Dendritic cell treated with granulocyte-macrophage colony-stimulating factor and Interleukin-4, amounts not matched to agents 40 ng/mL and 50 ng/mL, for 4 days (primary cell): ENCODE results near the gene SHB.
A peak's percentile ranks its signal among the peaks of the same experiment; 100 is the strongest.

Experiments used
- H3K27ac Mint-ChIP-seq: one replicate; pipeline ENCODE4 v1.8.0; 2022; ENCODE audit warnings: mild to moderate bottlenecking, mixed read lengths
- H3K27me3 Mint-ChIP-seq: one replicate; pipeline ENCODE4 v1.8.0; 2022; ENCODE audit warnings: mild to moderate bottlenecking, mixed read lengths
- H3K36me3 Mint-ChIP-seq: one replicate; pipeline ENCODE4 v1.8.0; 2022; ENCODE audit warnings: low read depth, mixed read lengths
- H3K4me1 Mint-ChIP-seq: one replicate; pipeline ENCODE4 v1.8.0; 2022; ENCODE audit warnings: low read depth, mixed read lengths
- H3K4me3 Mint-ChIP-seq: one replicate; pipeline ENCODE4 v1.8.0; 2022; ENCODE audit warnings: mild to moderate bottlenecking, moderate library complexity, mixed read lengths
- H3K9me3 Mint-ChIP-seq: one replicate; pipeline ENCODE4 v1.8.0; 2022; ENCODE audit warnings: mixed read lengths
- intact Hi-C: fragments of 100-400 bp; cut with micrococcal nuclease; formaldehyde crosslinking; loops from one replicate; pipeline ENCODE4 v1.15.0; 2022

Gene SHB

GRCh38 chr9:38036359-38037084 lies 32.5 kb downstream of the SHB start:
- Mint-ChIP-seq H3K4me3 (no peak overlapping the region), H3K9me3 (no peaks in the 10 kb centered on the region), H3K27ac (peak overlapping the region; percentile 62), H3K4me1 (peaks cover 82% of the 10 kb centered on the region), H3K27me3 (no peaks in the 10 kb centered on the region), H3K36me3 (no peaks in the 10 kb centered on the region)
- intact Hi-C loops = no loop called here

GRCh38 chr9:38035873-38036272 lies 33.2 kb downstream of the SHB start:
- intact Hi-C loops = no loop called here

GRCh38 chr9:38033941-38034340 lies 35.1 kb downstream of the SHB start:
- H3K27ac Mint-ChIP-seq = no peak overlapping the region

More at GRCh38 chr9:38035873-38036272, 33.2 kb downstream of the SHB start:
- Mint-ChIP-seq H3K4me1 (peaks cover 77% of the 10 kb centered on the region), H3K9me3 (no peaks in the 10 kb centered on the region), H3K27me3 (no peaks in the 10 kb centered on the region), H3K27ac (peak overlapping the region; percentile 62), H3K36me3 (no peaks in the 10 kb centered on the region), H3K4me3 (no peak overlapping the region)

GRCh38 chr9:38032266-38033110 lies 36.5 kb downstream of the SHB start:
- Mint-ChIP-seq H3K4me3 (no peak overlapping the region), H3K36me3 (no peaks in the 10 kb centered on the region), H3K9me3 (no peaks in the 10 kb centered on the region), H3K4me1 (peaks cover 66% of the 10 kb centered on the region), H3K27ac (no peak overlapping the region), H3K27me3 (no peaks in the 10 kb centered on the region)
- intact Hi-C loops = no loop called here

More at GRCh38 chr9:38033941-38034340, 35.1 kb downstream of the SHB start:
- H3K4me3 Mint-ChIP-seq = no peak overlapping the region
- intact Hi-C loops = no loop called here
- H3K4me1 Mint-ChIP-seq = peaks cover 73% of the 10 kb centered on the region
- no peaks in the 10 kb centered on the region for H3K9me3 Mint-ChIP-seq
- no peaks in the 10 kb centered on the region for H3K27me3 Mint-ChIP-seq
- no peaks in the 10 kb centered on the region for H3K36me3 Mint-ChIP-seq

GRCh38 chr9:38031594-38031993 lies 37.4 kb downstream of the SHB start:
- Mint-ChIP-seq H3K27ac (no peak overlapping the region), H3K9me3 (no peaks in the 10 kb centered on the region), H3K4me3 (no peak overlapping the region), H3K4me1 (peaks cover 68% of the 10 kb centered on the region), H3K27me3 (no peaks in the 10 kb centered on the region), H3K36me3 (no peaks in the 10 kb centered on the region)
- intact Hi-C loops = no loop called here

GRCh38 chr9:38030658-38031057 lies 38.4 kb downstream of the SHB start:
- H3K36me3 Mint-ChIP-seq = no peaks in the 10 kb centered on the region
- intact Hi-C loops = no loop called here
- H3K4me1 Mint-ChIP-seq = peaks cover 67% of the 10 kb centered on the region
- no peaks in the 10 kb centered on the region for H3K27me3 Mint-ChIP-seq
- H3K4me3 Mint-ChIP-seq = no peak overlapping the region
- no peaks in the 10 kb centered on the region for H3K9me3 Mint-ChIP-seq
- H3K27ac Mint-ChIP-seq = no peak overlapping the region

GRCh38 chr9:38029915-38030638 lies 39.0 kb downstream of the SHB start:
- Mint-ChIP-seq H3K27ac (no peak overlapping the region), H3K27me3 (no peaks in the 10 kb centered on the region), H3K4me3 (no peak overlapping the region), H3K4me1 (peaks cover 61% of the 10 kb centered on the region), H3K36me3 (no peaks in the 10 kb centered on the region), H3K9me3 (no peaks in the 10 kb centered on the region)
- intact Hi-C loops = no loop called here

- Mint-ChIP-seq H3K36me3 (peaks cover 8% of the 10 kb centered on the region), H3K4me1 (peaks cover 56% of the 10 kb centered on the region), H3K27me3 (no peaks in the 10 kb centered on the region), H3K27ac (no peak overlapping the region), H3K9me3 (no peaks in the 10 kb centered on the region), H3K4me3 (no peak overlapping the region)
- intact Hi-C loops = no loop called here
Measured at GRCh38 chr9:38027714-38028113, 41.3 kb downstream of the SHB start.

- H3K27ac Mint-ChIP-seq = no peak overlapping the region
- peaks cover 15% of the 10 kb centered on the region for H3K36me3 Mint-ChIP-seq
- intact Hi-C loops = no loop called here
Measured at GRCh38 chr9:38026840-38027527, 42.0 kb downstream of the SHB start.

GRCh38 chr9:38026021-38026809 lies 42.8 kb downstream of the SHB start:
- Mint-ChIP-seq H3K9me3 (no peaks in the 10 kb centered on the region), H3K27ac (no peak overlapping the region), H3K4me3 (no peak overlapping the region), H3K27me3 (no peaks in the 10 kb centered on the region), H3K4me1 (peaks cover 52% of the 10 kb centered on the region), H3K36me3 (peaks cover 15% of the 10 kb centered on the region)
- intact Hi-C loops = no loop called here

More at GRCh38 chr9:38026840-38027527, 42.0 kb downstream of the SHB start:
- Mint-ChIP-seq H3K4me3 (no peak overlapping the region), H3K4me1 (peaks cover 49% of the 10 kb centered on the region), H3K27me3 (no peaks in the 10 kb centered on the region), H3K9me3 (no peaks in the 10 kb centered on the region)

GRCh38 chr9:38025166-38025565 lies 43.9 kb downstream of the SHB start:
- Mint-ChIP-seq H3K36me3 (peaks cover 15% of the 10 kb centered on the region), H3K4me1 (peaks cover 58% of the 10 kb centered on the region), H3K4me3 (no peak overlapping the region), H3K9me3 (no peaks in the 10 kb centered on the region), H3K27me3 (no peaks in the 10 kb centered on the region), H3K27ac (no peak overlapping the region)
- intact Hi-C loops = no loop called here

- peaks cover 15% of the 10 kb centered on the region for H3K36me3 Mint-ChIP-seq
- no peak overlapping the region for H3K4me3 Mint-ChIP-seq
- intact Hi-C loops = no loop called here
- peak overlapping the region; percentile 31 for H3K27ac Mint-ChIP-seq
- no peaks in the 10 kb centered on the region for H3K9me3 Mint-ChIP-seq
- no peaks in the 10 kb centered on the region for H3K27me3 Mint-ChIP-seq
- H3K4me1 Mint-ChIP-seq = peaks cover 60% of the 10 kb centered on the region
Measured at GRCh38 chr9:38024036-38024681, 44.9 kb downstream of the SHB start.
